HepG2 (cell line): Measurements from ENCODE around the gene SPACDR. TPM values are rescaled to one million over a fixed set of nuclear protein-coding genes. Genes with fewer than 3 reads are reported as not detected.

Source experiments
- AHR ChIP-seq: IDR thresholded peaks from 2 replicates; pipeline ENCODE4 v1.6.1; 2018; ENCODE audit warnings: missing genetic modification reagents, missing compliant biosample characterization
- ATF7-NPFF ChIP-seq: sonication (generic); formaldehyde crosslinking; IDR thresholded peaks from 2 replicates; pipeline ENCODE4 v1.8.1; 2023; ENCODE audit warnings: mild to moderate bottlenecking, low read depth, missing genetic modification reagents, moderate library complexity
- DMAP1 ChIP-seq: IDR thresholded peaks from 2 replicates; pipeline ENCODE4 v1.6.1; 2016
- EED ChIP-seq: sonication (generic); formaldehyde crosslinking; IDR thresholded peaks from 2 replicates; pipeline ENCODE4 v1.5.0; 2020; ENCODE audit warnings: mild to moderate bottlenecking, missing genetic modification reagents
- MTERF4 ChIP-seq: sonication (generic); formaldehyde crosslinking; IDR thresholded peaks from 2 replicates; pipeline ENCODE4 v1.8.0; 2023; ENCODE audit warnings: mild to moderate bottlenecking, missing genetic modification reagents
- MYNN ChIP-seq: sonication (generic); formaldehyde crosslinking; IDR thresholded peaks from 2 replicates; pipeline ENCODE4 v1.4.0; 2020; ENCODE audit warnings: mild to moderate bottlenecking, low read depth, missing genetic modification reagents
- NCOR1 ChIP-seq: fragments of 200-600 bp; sonication (generic); IDR thresholded peaks from 2 replicates; pipeline ENCODE4 v1.7.0; 2017; ENCODE audit warnings: antibody characterized with exemption, low read length, borderline replicate concordance
- POGZ ChIP-seq: sonication (generic); formaldehyde crosslinking; IDR thresholded peaks from 2 replicates; pipeline ENCODE4 v1.4.0; 2020; ENCODE audit warnings: mild to moderate bottlenecking, missing genetic modification reagents
- REPIN1 ChIP-seq: sonication (generic); formaldehyde crosslinking; IDR thresholded peaks from 2 replicates; pipeline ENCODE4 v1.8.0; 2022; ENCODE audit warnings: missing genetic modification reagents, low read depth, mild to moderate bottlenecking, borderline replicate concordance
- ZBTB33 ChIP-seq: sonication (generic); formaldehyde crosslinking; IDR thresholded peaks from 2 replicates; pipeline ENCODE4 v1.4.0; 2020; ENCODE audit warnings: missing genetic modification reagents
- ZNF124 ChIP-seq: sonication (generic); formaldehyde crosslinking; IDR thresholded peaks from 2 replicates; pipeline ENCODE4 v1.4.0; 2020; ENCODE audit warnings: missing genetic modification reagents
- ZNF24 ChIP-seq: fragments of 450-650 bp; IDR thresholded peaks from 2 replicates; pipeline ENCODE4 v1.6.1; 2017; ENCODE audit warnings: antibody characterized with exemption, mild to moderate bottlenecking
- ZNF282 ChIP-seq: fragments of 450-650 bp; IDR thresholded peaks from 2 replicates; pipeline ENCODE4 v1.6.1; 2018; ENCODE audit not compliant: partially characterized antibody
- ZNF333 ChIP-seq: sonication (generic); formaldehyde crosslinking; IDR thresholded peaks from 2 replicates; pipeline ENCODE4 v1.4.0; 2020; ENCODE audit warnings: mild to moderate bottlenecking, missing genetic modification reagents, borderline replicate concordance
- ZNF547 ChIP-seq: sonication (generic); formaldehyde crosslinking; IDR thresholded peaks from 2 replicates; pipeline ENCODE4 v1.5.1; 2020; ENCODE audit warnings: mild to moderate bottlenecking, missing genetic modification reagents
- ZNF772 ChIP-seq: sonication (generic); formaldehyde crosslinking; IDR thresholded peaks from 2 replicates; pipeline ENCODE4 v1.5.0; 2020; ENCODE audit warnings: mild to moderate bottlenecking, missing genetic modification reagents
- ZNF773 ChIP-seq: sonication (generic); formaldehyde crosslinking; IDR thresholded peaks from 2 replicates; pipeline ENCODE4 v1.4.0; 2020; ENCODE audit warnings: missing genetic modification reagents, borderline replicate concordance
- ZNF782 ChIP-seq: sonication (generic); formaldehyde crosslinking; IDR thresholded peaks from 2 replicates; pipeline ENCODE4 v1.4.0; 2020; ENCODE audit warnings: missing genetic modification reagents, mild to moderate bottlenecking, borderline replicate concordance
- ZNF792 ChIP-seq: IDR thresholded peaks from 2 replicates; pipeline ENCODE4 v1.6.1; 2016
- polyA plus RNA-seq, 8 experiments: library from polyadenylated mRNA; depleted of rRNA in 3 of 8; stranded (reverse) in 7 of 8; unstranded in 1 of 8; fragments of >200 nt; fragmentation: Illumina TruSeq in 4 of 8; extraction: Trizol in 4 of 8; gene quantifications; 2 replicates each; pipeline versions ENCODE4 v1.2.1 to v1.2.3, GENCODE V29; 2011 to 2016; ENCODE audit warnings: low read depth in 4 of 8, missing spikeins in 1 of 8, mixed read lengths in 1 of 8; ENCODE audit not compliant: insufficient read depth in 1 of 8
- total RNA-seq, 5 experiments: library from RNA; depleted of rRNA; stranded (reverse); fragments of >200 nt; fragmentation: Illumina TruSeq; extraction: Trizol; gene quantifications; 2 replicates each; pipeline ENCODE4 v1.2.3, GENCODE V29; 2016; ENCODE audit warnings: low read depth in 1 of 5
- TF ChIP-seq, protein P1 (sequence below): fragments of 450-650 bp; IDR thresholded peaks from 2 replicates; pipeline ENCODE4 v1.6.1; 2017; ENCODE audit warnings: mild to moderate bottlenecking

The SPACDR gene
- total and polyA plus RNA-seq, 2 of the 13 experiments (the other 11 are each of a cell fraction or from before 2014, with no cell fraction given), result 0.41 TPM; not detected in 1

DNA sequence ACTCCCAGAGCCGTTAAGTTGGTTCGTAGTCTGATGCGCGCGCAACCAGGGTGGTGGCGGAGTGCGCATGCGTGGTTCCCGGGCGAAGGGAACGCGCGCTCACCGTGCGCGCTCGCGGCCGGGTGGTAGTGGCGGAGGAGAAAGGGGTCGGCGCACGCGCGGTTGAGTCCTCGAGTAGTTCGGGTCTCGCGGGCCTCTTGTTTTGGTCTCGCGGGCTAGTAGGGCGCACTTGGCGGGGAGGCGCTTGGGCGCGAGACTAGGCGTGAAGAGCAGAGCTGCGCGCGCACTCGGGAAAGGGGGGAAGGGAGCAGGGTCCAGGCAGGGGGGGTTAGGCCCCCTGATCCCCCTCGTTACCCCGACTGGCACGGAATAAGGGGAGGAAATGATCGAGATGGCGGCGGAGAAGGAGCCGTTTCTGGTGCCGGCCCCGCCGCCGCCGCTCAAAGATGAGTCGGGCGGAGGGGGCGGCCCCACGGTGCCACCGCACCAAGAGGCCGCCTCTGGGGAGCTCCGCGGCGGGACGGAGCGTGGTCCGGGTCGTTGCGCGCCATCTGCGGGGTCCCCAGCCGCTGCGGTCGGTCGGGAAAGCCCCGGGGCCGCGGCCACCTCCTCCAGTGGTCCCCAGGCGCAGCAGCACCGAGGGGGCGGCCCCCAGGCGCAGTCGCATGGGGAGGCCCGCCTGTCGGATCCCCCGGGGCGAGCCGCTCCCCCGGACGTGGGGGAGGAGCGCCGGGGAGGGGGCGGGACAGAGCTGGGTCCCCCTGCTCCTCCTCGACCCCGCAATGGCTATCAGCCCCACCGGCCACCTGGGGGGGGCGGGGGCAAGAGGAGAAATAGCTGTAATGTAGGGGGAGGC is 34.2 kb downstream of the SPACDR start, which contains the start of gene MEPCE (continued):
- TF ChIP-seq MTERF4 (CRISPR knock-in tag) (peak; percentile 93), MYNN (CRISPR knock-in tag) (no peak), ZNF773 (CRISPR knock-in tag) (peak; percentile 23; the same call in 1 of the 2 replicates), ZNF772 (CRISPR knock-in tag) (peak; percentile 42; the same call in 1 of the 2 replicates), DMAP1 (CRISPR knock-in tag) (no peak; the same call in 1 of the 2 replicates), EED (CRISPR knock-in tag) (peak; percentile 46; the same call in 1 of the 2 replicates), ATF7-NPFF (CRISPR knock-in tag) (no peak), ZNF547 (no peak; the same call in 1 of the 2 replicates), AHR (CRISPR knock-in tag) (peak; percentile 80; the same call in 1 of the 2 replicates), ZNF333 (CRISPR knock-in tag) (no peak), ZNF124 (CRISPR knock-in tag) (no peak), POGZ (CRISPR knock-in tag) (peak; percentile 14; the same call in 1 of the 2 replicates), ZBTB33 (no peak), ZNF24 (no peak), REPIN1 (CRISPR knock-in tag) (peak; percentile 58; the same call in 1 of the 2 replicates), NCOR1 (peak; percentile 62), ZNF782 (CRISPR knock-in tag) (no peak), ZNF792 (CRISPR knock-in tag) (no peak; the same call in 1 of the 2 replicates), ZNF282 (no peak)
- TF ChIP-seq, protein P1, sequence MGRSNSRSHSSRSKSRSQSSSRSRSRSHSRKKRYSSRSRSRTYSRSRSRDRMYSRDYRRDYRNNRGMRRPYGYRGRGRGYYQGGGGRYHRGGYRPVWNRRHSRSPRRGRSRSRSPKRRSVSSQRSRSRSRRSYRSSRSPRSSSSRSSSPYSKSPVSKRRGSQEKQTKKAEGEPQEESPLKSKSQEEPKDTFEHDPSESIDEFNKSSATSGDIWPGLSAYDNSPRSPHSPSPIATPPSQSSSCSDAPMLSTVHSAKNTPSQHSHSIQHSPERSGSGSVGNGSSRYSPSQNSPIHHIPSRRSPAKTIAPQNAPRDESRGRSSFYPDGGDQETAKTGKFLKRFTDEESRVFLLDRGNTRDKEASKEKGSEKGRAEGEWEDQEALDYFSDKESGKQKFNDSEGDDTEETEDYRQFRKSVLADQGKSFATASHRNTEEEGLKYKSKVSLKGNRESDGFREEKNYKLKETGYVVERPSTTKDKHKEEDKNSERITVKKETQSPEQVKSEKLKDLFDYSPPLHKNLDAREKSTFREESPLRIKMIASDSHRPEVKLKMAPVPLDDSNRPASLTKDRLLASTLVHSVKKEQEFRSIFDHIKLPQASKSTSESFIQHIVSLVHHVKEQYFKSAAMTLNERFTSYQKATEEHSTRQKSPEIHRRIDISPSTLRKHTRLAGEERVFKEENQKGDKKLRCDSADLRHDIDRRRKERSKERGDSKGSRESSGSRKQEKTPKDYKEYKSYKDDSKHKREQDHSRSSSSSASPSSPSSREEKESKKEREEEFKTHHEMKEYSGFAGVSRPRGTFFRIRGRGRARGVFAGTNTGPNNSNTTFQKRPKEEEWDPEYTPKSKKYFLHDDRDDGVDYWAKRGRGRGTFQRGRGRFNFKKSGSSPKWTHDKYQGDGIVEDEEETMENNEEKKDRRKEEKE, result no peak
